IgD-negative memory B cell (primary cell): ENCODE results near the gene PNPO. TPM values are rescaled to one million over a fixed set of nuclear protein-coding genes. Genes with fewer than 3 reads are reported as not detected.

Experiments
- H3K27ac Mint-ChIP-seq, 3 donors: one replicate each; pipeline ENCODE4 v1.8.0; 2020 to 2022; ENCODE audit warnings: mild to moderate bottlenecking in 3 of 3, mixed read lengths in 3 of 3, moderate library complexity in 1 of 3
- H3K27me3 Mint-ChIP-seq: one replicate; pipeline ENCODE4 v1.8.0; 2021; ENCODE audit warnings: mixed read lengths
- H3K36me3 Mint-ChIP-seq: one replicate; pipeline ENCODE4 v1.8.0; 2020; ENCODE audit warnings: mild to moderate bottlenecking, mixed read lengths
- H3K4me1 Mint-ChIP-seq, 3 donors: one replicate each; pipeline ENCODE4 v1.8.0; 2020 to 2022; ENCODE audit warnings: mixed read lengths in 3 of 3, mild to moderate bottlenecking in 1 of 3
- H3K4me3 Mint-ChIP-seq, 4 donors: one replicate each; pipeline ENCODE4 v1.8.0; 2020 to 2022; ENCODE audit warnings: mild to moderate bottlenecking in 4 of 4, mixed read lengths in 4 of 4, moderate library complexity in 3 of 4
- H3K9me3 Mint-ChIP-seq, 3 donors: one replicate each; pipeline ENCODE4 v1.8.0; 2020 to 2021; ENCODE audit warnings: mixed read lengths in 3 of 3, mild to moderate bottlenecking in 1 of 3
- polyA plus RNA-seq: library from polyadenylated mRNA; unstranded; fragments of 300-500 nt; fragmentation: Illumina TruSeq; gene quantifications from one replicate; pipeline ENCODE4 v1.2.3, GENCODE V29; 2021

PNPO gene
- polyA plus RNA-seq, 1 donor from 2014 or later = 17.4 TPM

- Mint-ChIP-seq H3K27ac (no peak overlapping the region), H3K4me3 (no peak overlapping the region), H3K4me1 (peaks cover 4 to 19% (median 10%) of the 10 kb centered on the region in 3 donors), H3K27me3 (peaks cover 1% of the 10 kb centered on the region), H3K9me3 (peaks cover 0 to 3% (median 0%) of the 10 kb centered on the region in 3 donors), H3K36me3 (no peaks in the 10 kb centered on the region)
Observed at GRCh38 chr17:47967607-47968252, 26.4 kb downstream of the PNPO start.

DNA sequence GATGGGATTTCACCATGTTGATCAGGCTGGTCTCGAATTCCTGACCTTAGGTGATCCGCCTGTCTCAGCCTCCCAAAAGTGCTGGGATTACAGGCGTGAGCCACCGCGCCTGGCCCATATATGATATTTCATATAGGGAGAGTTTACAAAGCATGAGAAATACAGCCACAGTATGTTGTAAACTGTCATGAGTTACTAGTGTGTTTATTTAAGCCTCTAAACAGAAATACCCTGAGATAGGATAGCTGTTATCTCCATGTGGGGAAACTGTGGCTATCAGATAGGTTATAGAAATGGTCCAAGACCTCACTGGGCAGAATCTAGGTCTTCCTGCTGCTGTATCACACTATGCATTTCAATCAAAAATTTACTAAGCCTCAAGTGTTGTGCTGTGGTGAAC lies 27.5 kb downstream of the PNPO start:
- Mint-ChIP-seq H3K4me3 (peak overlapping the region in 1 of 4 donors; percentile 21), H3K36me3 (no peaks in the 10 kb centered on the region), H3K27me3 (peaks cover 1% of the 10 kb centered on the region), H3K27ac (peak overlapping the region in 1 of 3 donors; percentile 44), H3K4me1 (peaks cover 4 to 23% (median 10%) of the 10 kb centered on the region in 3 donors), H3K9me3 (peaks cover 0 to 3% (median 0%) of the 10 kb centered on the region in 3 donors)

DNA sequence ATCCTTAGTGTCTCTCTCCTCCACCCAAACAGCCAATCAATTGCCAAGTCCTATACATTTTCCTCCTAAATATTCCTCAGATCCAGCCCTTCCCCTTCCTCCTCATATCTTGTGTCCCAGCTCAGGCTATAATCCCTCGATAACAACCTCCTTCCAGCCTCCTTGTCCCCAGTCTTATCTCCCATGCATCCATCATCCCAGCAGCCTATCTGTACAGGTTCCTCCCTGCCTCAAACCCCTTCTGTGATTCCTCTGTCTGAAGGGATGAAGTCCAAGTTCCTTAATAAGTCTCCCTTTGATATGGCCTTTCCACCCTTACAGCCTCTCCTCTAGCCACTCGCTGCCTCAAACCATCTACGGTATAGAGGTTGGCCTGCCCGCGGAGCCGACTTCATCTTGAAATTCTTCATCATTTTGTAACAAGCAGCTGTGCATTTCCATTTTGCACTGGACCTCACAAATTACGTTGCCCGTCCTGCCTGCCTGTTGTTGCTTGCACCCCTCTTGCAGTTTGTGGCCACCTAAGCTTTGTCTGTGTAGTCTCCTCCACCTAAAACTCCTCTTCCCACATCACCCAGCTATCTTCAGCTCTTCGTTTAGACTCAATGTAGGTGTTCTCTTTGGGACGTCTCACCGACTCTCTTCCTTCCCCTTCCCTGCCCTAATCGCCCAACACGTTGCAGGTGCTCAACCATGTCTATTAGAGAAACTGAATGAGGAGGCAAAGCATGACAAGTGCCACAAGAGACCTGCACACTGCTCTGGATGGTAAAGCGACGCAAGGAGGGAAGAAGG lies 28.8 kb downstream of the PNPO start:
- Mint-ChIP-seq H3K4me3 (peak overlapping the region; percentile 92 to 99 (median 96)), H3K9me3 (no peaks in the 10 kb centered on the region), H3K27me3 (peaks cover 1% of the 10 kb centered on the region), H3K27ac (peak overlapping the region; percentile 36 to 80 (median 79)), H3K36me3 (no peaks in the 10 kb centered on the region), H3K4me1 (peaks cover 4 to 23% (median 10%) of the 10 kb centered on the region in 3 donors)

GRCh38 chr17:47970725-47971499 lies 29.5 kb downstream of the PNPO start, which contains the start of gene CDK5RAP3:
TSS of gene CDK5RAP3 (plus strand) at chr17:47971113. CDS start at chr17:47971147, 34 bp downstream.
- peak within 1 kb of the TSS; percentile 92 to 99 (median 96) for H3K4me3 Mint-ChIP-seq
- no peaks in the 10 kb centered on the region for H3K36me3 Mint-ChIP-seq
- H3K27ac Mint-ChIP-seq = peak within 1 kb of the TSS; percentile 36 to 80 (median 79)
- peaks cover 4 to 24% (median 10%) of the 10 kb centered on the region in 3 donors for H3K4me1 Mint-ChIP-seq
- H3K27me3 Mint-ChIP-seq = no peaks in the 10 kb centered on the region
- no peaks in the 10 kb centered on the region for H3K9me3 Mint-ChIP-seq

- peak overlapping the region in 1 of 4 donors; percentile 92 for H3K4me3 Mint-ChIP-seq
- H3K27me3 Mint-ChIP-seq = no peaks in the 10 kb centered on the region
Observed at GRCh38 chr17:47973541-47973940, 32.2 kb downstream of the PNPO start.

DNA sequence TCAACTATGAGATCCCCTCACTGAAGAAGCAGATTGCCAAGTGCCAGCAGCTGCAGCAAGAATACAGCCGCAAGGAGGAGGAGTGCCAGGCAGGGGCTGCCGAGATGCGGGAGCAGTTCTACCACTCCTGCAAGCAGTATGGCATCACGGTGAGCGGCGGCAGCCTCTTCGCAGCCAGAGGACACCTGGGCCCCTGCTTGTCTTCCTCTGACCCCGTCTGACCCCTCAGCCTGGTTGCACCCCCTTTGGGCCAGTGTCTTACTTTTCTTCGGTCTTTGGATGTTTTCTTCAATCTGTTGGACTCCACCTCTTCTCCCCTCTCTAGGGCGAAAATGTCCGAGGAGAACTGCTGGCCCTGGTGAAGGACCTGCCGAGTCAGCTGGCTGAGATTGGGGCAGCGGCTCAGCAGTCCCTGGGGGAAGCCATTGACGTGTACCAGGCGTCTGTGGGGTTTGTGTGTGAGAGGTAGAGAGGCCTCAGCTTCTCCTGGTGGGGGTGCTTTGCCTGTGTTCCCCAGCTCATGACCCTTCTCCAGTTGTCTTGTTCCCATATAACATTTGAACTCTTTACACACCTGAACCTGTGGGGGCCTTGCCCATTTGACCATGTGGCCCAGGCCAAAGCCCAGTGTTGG lies 33.9 kb downstream of the PNPO start:
- Mint-ChIP-seq H3K27ac (no peak overlapping the region), H3K4me3 (no peak overlapping the region), H3K27me3 (no peaks in the 10 kb centered on the region), H3K4me1 (peaks cover 4 to 17% (median 8%) of the 10 kb centered on the region in 3 donors), H3K9me3 (no peaks in the 10 kb centered on the region), H3K36me3 (no peaks in the 10 kb centered on the region)

More at GRCh38 chr17:47973541-47973940, 32.2 kb downstream of the PNPO start:
- Mint-ChIP-seq H3K9me3 (no peaks in the 10 kb centered on the region), H3K36me3 (no peaks in the 10 kb centered on the region), H3K27ac (no peak overlapping the region), H3K4me1 (peaks cover 4 to 24% (median 10%) of the 10 kb centered on the region in 3 donors)

GRCh38 chr17:47975823-47976205 lies 34.4 kb downstream of the PNPO start:
- H3K4me1 Mint-ChIP-seq = peaks cover 3 to 15% (median 6%) of the 10 kb centered on the region in 3 donors
- no peaks in the 10 kb centered on the region for H3K27me3 Mint-ChIP-seq
- H3K36me3 Mint-ChIP-seq = no peaks in the 10 kb centered on the region
- no peak overlapping the region for H3K4me3 Mint-ChIP-seq
- peak overlapping the region in 1 of 3 donors; percentile 73 for H3K27ac Mint-ChIP-seq
- no peaks in the 10 kb centered on the region for H3K9me3 Mint-ChIP-seq

- Mint-ChIP-seq H3K27ac (no peak overlapping the region), H3K9me3 (no peaks in the 10 kb centered on the region), H3K27me3 (no peaks in the 10 kb centered on the region), H3K4me1 (peaks cover 0 to 3% (median 0%) of the 10 kb centered on the region in 3 donors), H3K4me3 (peak overlapping the region in 1 of 4 donors; percentile 48), H3K36me3 (no peaks in the 10 kb centered on the region)
Observed at GRCh38 chr17:47978324-47978723, 37.0 kb downstream of the PNPO start.

- H3K27me3 Mint-ChIP-seq = no peaks in the 10 kb centered on the region
- peaks cover 0 to 2% (median 0%) of the 10 kb centered on the region in 3 donors for H3K4me1 Mint-ChIP-seq
- peak overlapping the region in 1 of 3 donors; percentile 20 for H3K27ac Mint-ChIP-seq
- peaks cover 3% of the 10 kb centered on the region for H3K36me3 Mint-ChIP-seq
- no peaks in the 10 kb centered on the region for H3K9me3 Mint-ChIP-seq
- no peak overlapping the region for H3K4me3 Mint-ChIP-seq
Observed at GRCh38 chr17:47980541-47980940, 39.2 kb downstream of the PNPO start.

DNA sequence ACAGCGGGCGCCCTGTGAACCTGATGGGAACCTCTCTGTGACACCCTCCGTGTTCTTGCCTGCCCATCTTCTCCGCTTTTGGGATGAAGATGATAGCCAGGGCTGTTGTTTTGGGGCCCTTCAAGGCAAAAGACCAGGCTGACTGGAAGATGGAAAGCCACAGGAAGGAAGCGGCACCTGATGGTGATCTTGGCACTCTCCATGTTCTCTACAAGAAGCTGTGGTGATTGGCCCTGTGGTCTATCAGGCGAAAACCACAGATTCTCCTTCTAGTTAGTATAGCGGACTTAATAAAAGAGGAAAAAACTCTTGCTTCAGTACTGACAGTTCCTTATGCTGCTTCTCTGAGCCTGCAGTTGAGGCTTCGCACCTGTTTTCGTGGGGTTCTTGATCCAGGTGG lies 40.1 kb downstream of the PNPO start:
- Mint-ChIP-seq H3K4me1 (no peaks in the 10 kb centered on the region), H3K27ac (no peak overlapping the region), H3K4me3 (no peak overlapping the region), H3K27me3 (no peaks in the 10 kb centered on the region), H3K36me3 (peaks cover 3% of the 10 kb centered on the region), H3K9me3 (no peaks in the 10 kb centered on the region)

DNA sequence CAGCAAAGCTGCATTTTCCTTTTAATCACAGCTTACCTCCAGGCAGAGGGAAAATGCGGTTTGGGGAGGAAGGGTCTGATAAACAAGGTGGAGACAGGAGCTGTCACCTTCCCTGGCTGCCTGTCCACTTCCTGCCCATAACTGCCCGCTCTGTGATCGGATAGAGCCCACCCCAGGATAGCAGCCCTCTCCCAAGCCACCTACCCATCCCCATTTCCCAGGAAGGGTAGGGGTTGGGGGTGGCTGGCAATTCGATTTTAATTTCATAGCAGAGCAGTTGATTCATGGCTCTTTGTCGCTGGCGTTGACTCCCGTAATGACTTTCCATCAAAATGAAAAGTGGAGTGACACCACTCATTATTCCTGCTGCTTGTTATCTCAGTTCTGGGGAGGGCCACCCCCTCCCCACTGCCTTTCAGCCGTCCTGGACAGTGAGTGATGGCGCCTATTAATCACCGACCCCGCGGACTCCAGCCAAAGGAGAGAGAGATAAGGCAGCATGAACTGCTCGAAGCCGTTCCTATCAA lies 40.8 kb downstream of the PNPO start:
- H3K9me3 Mint-ChIP-seq = no peaks in the 10 kb centered on the region
- H3K27ac Mint-ChIP-seq = no peak overlapping the region
- H3K4me1 Mint-ChIP-seq = no peaks in the 10 kb centered on the region
- H3K4me3 Mint-ChIP-seq = no peak overlapping the region
- H3K36me3 Mint-ChIP-seq = peaks cover 3% of the 10 kb centered on the region
- H3K27me3 Mint-ChIP-seq = no peaks in the 10 kb centered on the region

DNA sequence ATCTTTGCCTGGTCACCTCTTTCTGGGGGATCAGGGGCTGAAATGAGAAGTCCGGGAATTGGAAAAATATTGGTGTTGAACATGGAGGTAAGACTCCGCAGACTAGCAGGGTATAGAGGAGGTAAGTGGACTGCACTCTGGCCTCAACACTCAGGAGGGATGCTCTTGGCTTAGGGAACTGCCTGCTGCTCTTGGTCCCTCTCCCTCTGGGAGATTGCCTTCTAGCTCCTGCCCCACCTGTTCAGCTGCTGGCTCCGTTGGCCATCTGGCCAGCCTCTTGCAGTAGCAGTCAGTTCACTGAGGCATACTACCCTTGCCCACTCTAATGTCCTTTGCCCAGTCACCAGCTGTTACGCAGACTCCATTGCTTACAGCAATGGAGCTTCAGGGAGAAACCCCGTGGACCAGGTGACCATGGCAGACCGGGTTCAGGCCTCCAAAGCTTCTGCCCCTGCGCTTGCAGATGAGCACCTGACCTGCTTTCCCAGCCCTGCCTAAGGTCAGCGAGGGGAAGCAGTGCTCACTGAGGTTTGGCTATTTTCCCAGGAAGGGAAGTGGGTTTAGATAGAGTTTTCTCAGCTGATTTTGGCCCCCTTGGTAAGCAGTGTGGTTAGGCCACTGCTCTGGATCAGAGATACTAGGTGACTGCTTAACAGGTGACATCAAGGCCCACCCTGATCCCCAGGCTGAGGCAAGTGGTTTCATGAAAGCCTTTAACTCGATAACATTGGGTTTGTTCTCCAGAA lies 41.4 kb downstream of the PNPO start:
- Mint-ChIP-seq H3K36me3 (peaks cover 3% of the 10 kb centered on the region), H3K9me3 (no peaks in the 10 kb centered on the region), H3K27ac (no peak overlapping the region), H3K4me3 (no peak overlapping the region), H3K4me1 (no peaks in the 10 kb centered on the region), H3K27me3 (no peaks in the 10 kb centered on the region)

DNA sequence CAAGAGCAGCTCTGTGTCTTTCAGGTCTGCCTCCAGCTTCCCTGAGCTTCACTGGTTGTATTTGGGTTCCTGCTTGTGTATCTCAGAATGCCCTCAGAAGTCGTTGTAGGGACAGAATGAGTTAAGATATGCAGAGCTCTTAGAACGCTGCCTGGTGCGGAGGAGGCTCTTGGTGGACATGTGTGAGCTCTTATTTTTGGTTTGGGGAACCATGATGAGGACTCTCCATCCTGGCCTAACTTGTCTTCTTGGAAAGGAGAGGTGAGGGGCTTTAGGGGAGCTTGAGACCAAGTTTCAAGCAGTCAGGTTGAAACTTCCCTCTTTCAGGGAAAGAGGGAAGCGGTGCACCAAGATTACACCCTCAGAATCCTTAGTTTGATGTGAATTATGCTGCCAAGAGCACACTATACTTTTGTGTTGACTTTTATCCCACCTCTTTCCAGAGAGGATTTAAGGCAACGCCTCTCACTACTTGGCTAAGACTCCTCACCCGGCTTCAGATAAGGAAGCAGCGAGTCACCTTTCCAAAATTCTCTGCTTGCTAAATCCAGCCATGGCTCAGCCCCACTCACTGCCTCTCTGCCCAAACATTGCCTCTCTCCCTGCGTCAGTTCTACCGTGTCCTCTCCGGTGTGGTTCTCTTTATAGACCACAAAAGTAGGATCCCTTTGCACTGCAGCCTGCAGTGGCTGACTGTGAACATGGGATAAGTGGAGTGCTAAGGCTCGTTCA lies 42.3 kb downstream of the PNPO start:
- H3K4me3 Mint-ChIP-seq = no peak overlapping the region
- H3K4me1 Mint-ChIP-seq = no peaks in the 10 kb centered on the region
- H3K36me3 Mint-ChIP-seq = peaks cover 3% of the 10 kb centered on the region
- no peaks in the 10 kb centered on the region for H3K9me3 Mint-ChIP-seq
- H3K27me3 Mint-ChIP-seq = no peaks in the 10 kb centered on the region
- no peak overlapping the region for H3K27ac Mint-ChIP-seq
